ENCODE results near the gene MB.

- TF ChIP-seq EZH2phosphoT487 (IDR thresholded peaks at IDR 0.05; ENCODE audit: borderline replicate concordance, low read depth, low read length), result no peak
- TF ChIP-seq CTCF (conservative IDR thresholded peaks at IDR 0.05; ENCODE audit: low read length), result no peak
Observed at GRCh38 chr22:35605851-35606481, 11.2 kb downstream of the MB start.

Measured in OCI-LY7 (cell line).